Neuronal stem cell (in vitro differentiated cells): ENCODE measurements around the gene TIA1. TPM values are rescaled to one million over a fixed set of nuclear protein-coding genes. Genes with fewer than 3 reads are reported as not detected.
"Not testable (repeated sequence)": the region's sequence is repeated elsewhere in the genome, so short reads cannot be mapped to it uniquely, and the experiment has no call there.

ENCODE experiments used
- DNase-seq: peaks from one replicate; pipeline ENCODE4 v3.0.0-alpha.2; 2013; ENCODE audit warnings: low spot score
- H2AFZ ChIP-seq: one replicate; pipeline ENCODE4 v1.6.1; 2013; ENCODE audit warnings: mild to moderate bottlenecking, low read length, inconsistent platforms
- H2AK5ac ChIP-seq: 2 replicates; pipeline ENCODE4 v1.6.1; 2013; ENCODE audit warnings: low read depth, mild to moderate bottlenecking, inconsistent platforms, low read length, moderate library complexity, mixed read lengths
- H2BK120ac ChIP-seq: 2 replicates; pipeline ENCODE4 v1.6.1; 2013; ENCODE audit warnings: low read depth, mild to moderate bottlenecking, inconsistent platforms, low read length, moderate library complexity, mixed read lengths
- H2BK12ac ChIP-seq: one replicate; pipeline ENCODE4 v1.6.1; 2013; ENCODE audit warnings: low read length, inconsistent platforms
- H2BK15ac ChIP-seq: 2 replicates; pipeline ENCODE4 v1.6.1; 2013; ENCODE audit warnings: mild to moderate bottlenecking, low read length, inconsistent platforms, mixed read lengths
- H2BK5ac ChIP-seq: one replicate; pipeline ENCODE4 v1.6.1; 2013; ENCODE audit warnings: inconsistent platforms, mild to moderate bottlenecking, low read length, moderate library complexity
- H3K14ac ChIP-seq: one replicate; pipeline ENCODE4 v1.6.1; 2013; ENCODE audit warnings: low read length, inconsistent platforms
- H3K18ac ChIP-seq: 2 replicates; pipeline ENCODE4 v1.6.1; 2013; ENCODE audit warnings: low read length, inconsistent platforms
- H3K23ac ChIP-seq: 2 replicates; pipeline ENCODE4 v1.6.1; 2013; ENCODE audit warnings: low read depth, mild to moderate bottlenecking, mixed read lengths, low read length, inconsistent platforms; ENCODE audit not compliant: poor library complexity
- H3K27ac ChIP-seq: replicated peaks from 3 replicates; pipeline ENCODE4 v1.5.1; 2013; ENCODE audit warnings: low read length, inconsistent platforms
- H3K27me3 ChIP-seq, 3 experiments: 2 replicates each; pipeline ENCODE4 v1.6.1; 2013; ENCODE audit warnings: low read length in 3 of 3, mild to moderate bottlenecking in 2 of 3, inconsistent platforms in 1 of 3, low read depth in 1 of 3, mixed read lengths in 1 of 3, moderate library complexity in 1 of 3; ENCODE audit not compliant: control insufficient read depth in 3 of 3, insufficient read depth in 3 of 3
- H3K36me3 ChIP-seq, 2 donors: replicated peaks in 1 of 2; 2 replicates each; pipeline ENCODE4 v1.6.1; 2013; ENCODE audit warnings: low read length in 2 of 2; ENCODE audit not compliant: control insufficient read depth in 2 of 2, insufficient read depth in 2 of 2
- H3K4ac ChIP-seq: 2 replicates; pipeline ENCODE4 v1.6.1; 2013; ENCODE audit warnings: inconsistent platforms, mild to moderate bottlenecking, low read length, moderate library complexity
- H3K4me1 ChIP-seq, 2 donors: 1 replicate in 1 of 2; 2 replicates in 1 of 2; pipeline ENCODE4 v1.6.1; 2013; ENCODE audit warnings: low read length in 2 of 2, low read depth in 1 of 2; ENCODE audit not compliant: control insufficient read depth in 2 of 2, insufficient read depth in 1 of 2
- H3K4me2 ChIP-seq: one replicate; pipeline ENCODE4 v1.6.1; 2013; ENCODE audit warnings: mild to moderate bottlenecking, low read length, inconsistent platforms; ENCODE audit not compliant: insufficient read depth, poor library complexity, severe bottlenecking
- H3K4me3 ChIP-seq, 2 donors: 2 replicates each; pipeline ENCODE4 v1.5.1; 2013; ENCODE audit warnings: low read length in 2 of 2, mild to moderate bottlenecking in 2 of 2, inconsistent platforms in 1 of 2, moderate library complexity in 1 of 2
- H3K79me1 ChIP-seq: one replicate; pipeline ENCODE4 v1.6.1; 2013; ENCODE audit warnings: low read depth, mild to moderate bottlenecking, inconsistent platforms, low read length, moderate library complexity
- H3K9ac ChIP-seq: one replicate; pipeline ENCODE4 v1.6.1; 2013; ENCODE audit warnings: mild to moderate bottlenecking, low read depth, low read length, inconsistent platforms; ENCODE audit not compliant: poor library complexity
- H3K9me3 ChIP-seq, 2 donors: replicated peaks in 1 of 2; 2 replicates each; pipeline versions ENCODE3 to v1.6.1; 2013; ENCODE audit warnings: low read length in 2 of 2, mild to moderate bottlenecking in 2 of 2, inconsistent platforms in 1 of 2, low read depth in 1 of 2, mixed read lengths in 1 of 2, moderate library complexity in 1 of 2; ENCODE audit not compliant: control insufficient read depth in 2 of 2, insufficient read depth in 1 of 2
- H4K8ac ChIP-seq: one replicate; pipeline ENCODE4 v1.6.1; 2013; ENCODE audit warnings: low read depth, mild to moderate bottlenecking, inconsistent platforms, low read length, moderate library complexity
- H4K91ac ChIP-seq: one replicate; pipeline ENCODE4 v1.6.1; 2013; ENCODE audit warnings: low read length, low read depth, mild to moderate bottlenecking, inconsistent platforms; ENCODE audit not compliant: poor library complexity
- WGBS, 2 donors: extraction: QIAGEN DNeasy Blood & Tissue Kit; methylation state at CpG; one replicate each; pipeline ENCODE4 v1.1.7; 2013; ENCODE audit warnings: missing lambda C conversion rate in 2 of 2, mixed read lengths in 1 of 2; ENCODE audit not compliant: insufficient read length in 2 of 2, insufficient replicate concordance in 1 of 2; ENCODE audit errors: extremely low coverage in 2 of 2; 5-methylcytosine and 5-hydroxymethylcytosine counted together
- polyA plus RNA-seq, 2 experiments: library from polyadenylated mRNA; stranded (reverse); fragments of 200-250 nt; gene quantifications; one replicate each; pipeline ENCODE4 v1.2.3, GENCODE V29; 2013

TIA1 gene
- polyA plus RNA-seq (2013, experiment 1 of 2), result 134 TPM
- polyA plus RNA-seq (2013, experiment 2 of 2), result 134 TPM

DNA sequence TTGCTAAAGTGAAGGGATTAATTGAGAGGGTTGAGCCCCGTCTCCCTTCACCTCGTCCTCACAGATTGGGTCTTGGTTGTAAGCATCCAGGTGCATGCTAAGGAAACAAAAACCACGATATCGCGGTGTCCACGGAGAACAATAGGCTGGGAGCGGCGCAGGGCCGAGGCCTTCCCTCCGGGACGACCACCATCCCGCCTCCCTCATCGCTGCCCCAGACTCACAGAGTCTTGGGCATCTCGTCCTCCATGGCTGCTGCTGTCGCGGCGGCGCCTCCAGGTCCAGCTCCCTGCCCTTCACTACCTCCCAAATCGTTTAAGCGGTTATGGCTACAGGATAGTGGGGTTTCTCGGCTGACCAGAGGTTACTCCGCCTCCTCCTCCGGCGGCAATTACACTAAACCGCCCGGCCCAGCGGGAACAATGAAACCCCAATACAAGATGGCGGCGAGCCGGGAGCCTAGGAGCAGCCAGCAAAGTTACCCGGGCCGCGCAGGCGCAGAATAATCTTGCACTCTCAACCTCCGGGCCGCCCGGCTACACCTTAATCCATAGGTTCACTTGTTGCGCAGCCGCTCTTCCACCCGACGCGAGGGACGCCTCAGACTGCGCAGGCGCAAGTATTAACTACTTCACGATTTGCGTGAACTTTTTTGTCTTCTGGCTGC, at the start of gene TIA1:
Gene TIA1 (minus strand): TSS at position 448 of the 667 bp plus-strand sequence. CDS start 198 bp downstream, at position 250.
- peaks cover 0 to 30% of the 10 kb centered on the region in 2 donors for H3K36me3 ChIP-seq
- peak within 1 kb of the TSS; percentile 28 for H3K4ac ChIP-seq
- DNase-seq, result peak; percentile 99
- no peak within 1 kb of the TSS for H3K14ac ChIP-seq
- peaks cover 1 to 2% of the 10 kb centered on the region in 2 donors for H3K4me1 ChIP-seq
- H3K9me3 ChIP-seq, result no peaks in the 10 kb centered on the region
- H4K8ac ChIP-seq, result peak within 1 kb of the TSS; percentile 72
- H2BK5ac ChIP-seq, result peak within 1 kb of the TSS; percentile 96
- peak within 1 kb of the TSS; percentile 36 for H2AK5ac ChIP-seq
- no CpG with 5 or more reads among the region's 47 CpGs for WGBS, 2 donors
- H2BK15ac ChIP-seq, result no peak within 1 kb of the TSS
- no peaks in the 10 kb centered on the region for H3K27me3 ChIP-seq
- H2BK12ac ChIP-seq, result no peak within 1 kb of the TSS
- H2BK120ac ChIP-seq, result peak within 1 kb of the TSS; percentile 4
- peak within 1 kb of the TSS; percentile 64 for H4K91ac ChIP-seq
- H3K27ac ChIP-seq, result peak within 1 kb of the TSS; percentile 100
- H3K9ac ChIP-seq, result peak within 1 kb of the TSS; percentile 94
- peak within 1 kb of the TSS; percentile 78 for H3K23ac ChIP-seq
- peak within 1 kb of the TSS; percentile 47 for H3K4me2 ChIP-seq
- peaks cover 3% of the 10 kb centered on the region for H3K79me1 ChIP-seq
- H2AFZ ChIP-seq, result peak within 1 kb of the TSS; percentile 82
- H3K18ac ChIP-seq, result peak within 1 kb of the TSS; percentile 89
- H3K4me3 ChIP-seq, result peak within 1 kb of the TSS; percentile 74 to 93

DNA sequence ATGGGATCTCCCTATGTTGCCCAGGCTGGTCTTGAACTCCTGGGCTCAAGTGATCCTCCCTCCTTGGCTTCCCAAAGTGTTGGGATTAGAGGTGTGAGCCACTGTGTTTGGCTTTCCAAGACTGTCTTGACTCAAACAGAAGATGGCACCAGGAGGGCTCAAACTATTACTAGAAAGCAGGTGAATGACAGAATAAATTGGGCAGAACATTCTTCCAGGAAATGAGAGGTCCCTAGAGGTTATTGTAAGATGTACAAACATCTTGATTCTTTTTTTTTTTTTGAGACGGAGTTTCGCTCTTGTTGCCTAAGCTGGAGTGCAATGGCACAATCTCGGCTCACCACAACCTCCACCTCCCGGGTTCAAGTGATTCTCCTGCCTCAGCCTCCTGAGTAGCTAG, 49.4 kb upstream of the TIA1 start:
- H3K27ac ChIP-seq, H3K9ac ChIP-seq, H3K27me3 ChIP-seq, H2BK120ac ChIP-seq, H3K4me1 ChIP-seq, DNase-seq, H2BK5ac ChIP-seq, H3K18ac ChIP-seq, H2AFZ ChIP-seq, H2AK5ac ChIP-seq, H4K91ac ChIP-seq, H2BK15ac ChIP-seq, H3K9me3 ChIP-seq, H3K4me3 ChIP-seq, H3K14ac ChIP-seq, H2BK12ac ChIP-seq, H3K4ac ChIP-seq, H4K8ac ChIP-seq, H3K4me2 ChIP-seq, H3K23ac ChIP-seq, H3K79me1 ChIP-seq: not testable (repeated sequence)
- H3K36me3 ChIP-seq, result peaks cover 14 to 50% of the 10 kb centered on the region in 2 donors
- no CpG with 5 or more reads among the region's 4 CpGs for WGBS, 2 donors

DNA sequence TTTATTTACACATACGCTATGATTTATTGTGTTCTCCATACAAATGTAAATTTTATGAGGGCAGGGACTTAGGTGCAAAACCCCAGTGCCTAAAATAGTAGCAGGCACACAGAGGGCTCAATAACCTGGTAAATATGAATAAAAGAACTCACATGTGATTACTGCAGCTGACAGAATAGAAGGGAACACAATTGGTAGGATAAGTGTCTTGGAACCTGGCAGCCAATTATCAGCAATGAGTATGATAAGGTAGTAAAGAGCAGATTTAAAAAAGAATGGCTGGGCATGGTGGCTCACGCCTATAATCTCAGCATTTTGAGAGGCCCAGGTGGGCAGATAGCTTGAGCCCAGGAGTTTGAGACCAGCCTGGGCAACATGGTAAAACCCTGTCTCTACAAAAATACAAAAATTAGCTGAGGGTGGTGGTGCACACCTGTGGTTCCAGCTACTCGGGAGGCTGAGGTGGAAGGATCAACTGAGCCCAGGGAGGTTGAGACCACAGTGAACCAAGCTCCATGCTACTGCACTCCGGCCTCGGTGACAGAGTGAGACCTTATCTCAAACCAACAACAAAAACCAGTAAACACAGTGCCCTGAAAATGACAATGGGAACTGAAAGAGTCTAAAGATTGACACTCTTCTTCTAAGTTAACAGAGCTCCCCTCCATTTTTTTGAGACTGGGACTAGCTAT, 35.2 kb upstream of the TIA1 start:
- WGBS, 2 donors, result no CpG with 5 or more reads among the region's 5 CpGs
- no peaks in the 10 kb centered on the region for H3K4me1 ChIP-seq

DNA sequence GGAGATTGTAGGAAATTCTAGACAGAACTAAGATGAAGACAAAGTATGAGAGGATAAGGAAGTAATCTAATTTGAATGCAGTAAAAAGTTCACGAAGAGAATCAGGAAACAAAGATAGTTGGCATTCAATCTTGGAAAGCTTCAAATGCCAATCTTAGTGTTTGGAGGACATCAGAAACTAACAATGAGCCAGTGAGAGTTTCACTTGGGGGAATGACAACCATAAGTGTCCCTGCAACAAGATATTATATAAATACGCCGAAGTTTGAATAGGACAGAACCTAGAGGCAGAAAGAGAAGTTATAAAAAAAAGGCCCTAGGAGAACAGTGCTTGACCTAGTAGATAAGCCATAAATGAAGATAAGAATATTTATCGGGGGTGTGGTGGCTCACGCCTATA, 34.0 kb upstream of the TIA1 start:
- Histone ChIP-seq H2AK5ac (no peak overlapping the region), H4K91ac (no peak overlapping the region), H2BK15ac (no peak overlapping the region), H2BK5ac (no peak overlapping the region), H3K18ac (no peak overlapping the region), H3K4me3 (no peak overlapping the region), H3K23ac (no peak overlapping the region), H3K79me1 (no peaks in the 10 kb centered on the region), H3K9me3 (no peaks in the 10 kb centered on the region), H3K4ac (no peak overlapping the region), H3K9ac (no peak overlapping the region), H2BK120ac (no peak overlapping the region), H3K27me3 (no peaks in the 10 kb centered on the region), H3K4me1 (no peaks in the 10 kb centered on the region), H2AFZ (no peak overlapping the region), H3K4me2 (no peak overlapping the region), H4K8ac (no peak overlapping the region), H3K36me3 (peaks cover 25 to 97% of the 10 kb centered on the region in 2 donors), H2BK12ac (no peak overlapping the region), H3K14ac (no peak overlapping the region), H3K27ac (no peak overlapping the region)
- no CpG with 5 or more reads among the region's 5 CpGs for WGBS, 2 donors
- no peak for DNase-seq

More for the DNA sequence above, 35.2 kb upstream of the TIA1 start:
- no peak overlapping the region for H3K4me3 ChIP-seq
- H3K4ac ChIP-seq, result no peak overlapping the region
- DNase-seq, result no peak
- H2BK15ac ChIP-seq, result no peak overlapping the region
- no peak overlapping the region for H3K23ac ChIP-seq
- no peak overlapping the region for H2AFZ ChIP-seq
- no peak overlapping the region for H4K8ac ChIP-seq
- H3K4me2 ChIP-seq, result no peak overlapping the region
- H3K27me3 ChIP-seq, result no peaks in the 10 kb centered on the region
- H2BK5ac ChIP-seq, result no peak overlapping the region
- H2BK120ac ChIP-seq, result no peak overlapping the region
- no peaks in the 10 kb centered on the region for H3K9me3 ChIP-seq
- peaks cover 26 to 97% of the 10 kb centered on the region in 2 donors for H3K36me3 ChIP-seq
- H3K79me1 ChIP-seq, result no peaks in the 10 kb centered on the region
- no peak overlapping the region for H3K27ac ChIP-seq
- H4K91ac ChIP-seq, result no peak overlapping the region
- H3K14ac ChIP-seq, result no peak overlapping the region
- H2AK5ac ChIP-seq, result no peak overlapping the region
- no peak overlapping the region for H3K18ac ChIP-seq
- no peak overlapping the region for H3K9ac ChIP-seq
- no peak overlapping the region for H2BK12ac ChIP-seq
